Tibial artery (tissue), 4 donors: Measurements from ENCODE around the gene RBP5.
A peak's percentile ranks its signal among the peaks of the same experiment; 100 is the strongest.

Source experiments
- DNase-seq, 2 donors: peaks; one replicate each; pipeline ENCODE4 v3.0.0-alpha.2; 2019
- H3K27ac ChIP-seq, 2 donors: fragments of 200-600 bp; sonication (generic) in 1 of 2; 1 replicate in 1 of 2; 2 replicates in 1 of 2; pipeline ENCODE4 v1.5.1; 2018 to 2019; ENCODE audit warnings: mild to moderate bottlenecking in 1 of 2
- H3K27me3 ChIP-seq, 2 donors: fragments of 200-600 bp; sonication (generic) in 1 of 2; one replicate each; pipeline versions ENCODE4 v1.5.1 to v1.6.0; 2016 to 2019
- H3K36me3 ChIP-seq, 3 donors: fragments of 200-600 bp; sonication (generic) in 2 of 3; one replicate each; pipeline ENCODE4 v1.5.1; 2016 to 2019; ENCODE audit warnings: mild to moderate bottlenecking in 2 of 3
- H3K4me1 ChIP-seq, 4 donors: fragments of 200-600 bp; sonication (generic) in 2 of 4; 1 replicate in 3 of 4; 2 replicates in 1 of 4; pipeline ENCODE4 v1.5.1; 2016 to 2019
- H3K4me3 ChIP-seq, 2 donors: fragments of 200-600 bp; sonication (generic) in 1 of 2; 1 replicate in 1 of 2; 2 replicates in 1 of 2; pipeline ENCODE4 v1.5.1; 2018 to 2019; ENCODE audit warnings: mild to moderate bottlenecking in 2 of 2
- H3K9me3 ChIP-seq, 3 donors: fragments of 200-600 bp; sonication (generic) in 1 of 3; one replicate each; pipeline ENCODE4 v1.5.1; 2016 to 2019
- intact Hi-C: fragments of 100-400 bp; cut with DNase I; formaldehyde crosslinking; loops from one replicate; pipeline ENCODE4 v1.15.0; 2023; ENCODE audit warnings: low total_unique reads
- TF ChIP-seq, protein P1 (sequence below), 2 experiments: fragments of 200-600 bp in 1 of 2; fragments of 450-650 bp in 1 of 2; IDR thresholded peaks; one replicate each; pipeline ENCODE4 v1.5.1; 2017 to 2019; ENCODE audit warnings: antibody characterized with exemption in 2 of 2, mild to moderate bottlenecking in 1 of 2, moderate library complexity in 1 of 2

Gene RBP5

DNA sequence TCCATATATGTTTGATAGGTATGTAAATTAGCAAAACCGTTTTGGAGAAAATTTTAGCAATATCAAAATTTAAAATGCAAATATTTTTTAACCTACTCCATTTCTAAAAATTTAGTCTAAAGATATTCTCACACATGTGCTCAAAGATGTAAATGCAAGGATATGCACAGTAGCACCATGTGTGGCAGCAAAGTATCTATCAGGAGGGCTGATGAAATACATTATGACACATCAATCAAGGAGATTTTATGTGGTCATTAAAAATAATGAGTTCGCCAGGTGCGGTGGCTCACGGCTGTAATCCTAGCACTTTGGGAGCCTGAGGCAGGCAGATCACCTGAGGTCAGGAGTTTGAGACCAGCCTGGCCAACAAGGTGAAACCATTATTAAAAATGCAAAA lies 28.4 kb downstream of the RBP5 start:
- Histone ChIP-seq H3K9me3 (no peaks in the 10 kb centered on the region), H3K27me3 (no peaks in the 10 kb centered on the region), H3K4me1 (peaks cover 0 to 3% (median 0%) of the 10 kb centered on the region in 4 donors), H3K4me3 (no peak overlapping the region), H3K27ac (no peak overlapping the region), H3K36me3 (peaks cover 10 to 57% (median 12%) of the 10 kb centered on the region in 3 donors)
- DNase-seq: peak in 1 of 2 donors; percentile 6
- intact Hi-C loops: no loop called here
- TF ChIP-seq, protein P1, sequence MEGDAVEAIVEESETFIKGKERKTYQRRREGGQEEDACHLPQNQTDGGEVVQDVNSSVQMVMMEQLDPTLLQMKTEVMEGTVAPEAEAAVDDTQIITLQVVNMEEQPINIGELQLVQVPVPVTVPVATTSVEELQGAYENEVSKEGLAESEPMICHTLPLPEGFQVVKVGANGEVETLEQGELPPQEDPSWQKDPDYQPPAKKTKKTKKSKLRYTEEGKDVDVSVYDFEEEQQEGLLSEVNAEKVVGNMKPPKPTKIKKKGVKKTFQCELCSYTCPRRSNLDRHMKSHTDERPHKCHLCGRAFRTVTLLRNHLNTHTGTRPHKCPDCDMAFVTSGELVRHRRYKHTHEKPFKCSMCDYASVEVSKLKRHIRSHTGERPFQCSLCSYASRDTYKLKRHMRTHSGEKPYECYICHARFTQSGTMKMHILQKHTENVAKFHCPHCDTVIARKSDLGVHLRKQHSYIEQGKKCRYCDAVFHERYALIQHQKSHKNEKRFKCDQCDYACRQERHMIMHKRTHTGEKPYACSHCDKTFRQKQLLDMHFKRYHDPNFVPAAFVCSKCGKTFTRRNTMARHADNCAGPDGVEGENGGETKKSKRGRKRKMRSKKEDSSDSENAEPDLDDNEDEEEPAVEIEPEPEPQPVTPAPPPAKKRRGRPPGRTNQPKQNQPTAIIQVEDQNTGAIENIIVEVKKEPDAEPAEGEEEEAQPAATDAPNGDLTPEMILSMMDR (IDR thresholded peaks at IDR 0.05): no peak

DNA sequence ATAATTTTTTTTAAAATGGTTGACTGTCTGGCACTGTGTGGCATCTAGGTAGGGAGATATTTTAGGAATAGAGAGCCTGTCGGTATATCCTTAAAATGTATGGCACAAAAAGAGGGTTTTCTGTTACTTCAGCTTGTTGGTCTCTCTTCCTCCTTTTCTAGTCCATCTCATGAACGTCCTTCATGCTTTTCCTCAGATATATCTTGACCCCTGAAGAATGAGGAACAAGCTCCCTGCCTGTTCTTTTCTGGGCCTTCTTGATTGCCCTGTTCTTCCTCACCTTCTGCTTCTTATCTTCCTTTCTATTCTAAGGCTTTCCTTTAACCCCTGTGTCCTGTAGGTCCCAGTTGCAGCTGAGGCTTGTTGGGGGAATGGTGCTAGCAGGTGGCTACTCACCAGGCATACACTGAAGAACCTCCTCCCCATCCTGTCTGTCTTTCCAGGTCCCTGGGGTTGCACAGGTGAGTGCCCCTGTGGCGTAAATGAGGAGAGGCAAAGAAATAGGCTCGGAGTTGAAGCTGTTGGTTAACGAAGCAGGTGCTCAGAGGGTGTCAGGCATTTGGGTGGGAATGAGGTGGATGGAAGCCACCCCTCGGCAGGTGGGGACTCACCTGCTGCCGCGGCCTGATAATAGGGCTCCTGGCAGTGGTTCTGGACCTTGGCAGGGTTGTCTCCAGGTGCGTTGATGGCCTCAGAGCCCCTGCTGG lies 29.2 kb downstream of the RBP5 start:
- H3K9me3 ChIP-seq: no peaks in the 10 kb centered on the region
- H3K36me3 ChIP-seq: peaks cover 9 to 55% (median 12%) of the 10 kb centered on the region in 3 donors
- H3K27ac ChIP-seq: no peak overlapping the region
- DNase-seq: peak; percentile 19 to 58
- TF ChIP-seq, protein P1 (IDR thresholded peaks at IDR 0.05): no peak
- no peaks in the 10 kb centered on the region for H3K27me3 ChIP-seq
- H3K4me1 ChIP-seq: peaks cover 0 to 3% (median 0%) of the 10 kb centered on the region in 4 donors
- intact Hi-C loops: no loop called here
- H3K4me3 ChIP-seq: no peak overlapping the region

DNA sequence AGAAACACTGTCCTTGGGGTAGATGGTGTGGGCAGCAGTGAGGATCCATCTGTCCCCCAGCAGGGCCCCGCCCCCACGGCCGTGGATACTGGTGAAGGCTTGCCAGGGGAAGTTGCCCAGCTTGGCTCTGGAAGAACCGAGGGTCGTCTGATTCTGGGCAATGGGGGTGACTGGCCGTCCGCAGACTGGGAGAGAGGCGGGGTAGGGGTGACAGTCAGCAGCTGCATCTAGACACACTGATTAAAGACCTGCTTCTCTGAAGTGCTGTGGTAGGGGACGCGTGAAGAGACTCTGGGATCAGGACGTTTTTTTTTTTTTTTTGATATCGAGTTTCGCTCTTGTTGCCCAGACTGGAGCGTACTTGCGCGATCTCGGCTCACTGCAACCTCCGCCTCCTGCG lies 31.7 kb downstream of the RBP5 start:
- TF ChIP-seq, protein P1 (IDR thresholded peaks at IDR 0.05): no peak
- DNase-seq: no peak
- Histone ChIP-seq H3K27ac (no peak overlapping the region), H3K27me3 (no peaks in the 10 kb centered on the region), H3K9me3 (no peaks in the 10 kb centered on the region), H3K4me1 (peaks cover 0 to 19% (median 15%) of the 10 kb centered on the region in 4 donors), H3K36me3 (peaks cover 0 to 36% (median 12%) of the 10 kb centered on the region in 3 donors), H3K4me3 (no peak overlapping the region)
- intact Hi-C loops: no loop called here

DNA sequence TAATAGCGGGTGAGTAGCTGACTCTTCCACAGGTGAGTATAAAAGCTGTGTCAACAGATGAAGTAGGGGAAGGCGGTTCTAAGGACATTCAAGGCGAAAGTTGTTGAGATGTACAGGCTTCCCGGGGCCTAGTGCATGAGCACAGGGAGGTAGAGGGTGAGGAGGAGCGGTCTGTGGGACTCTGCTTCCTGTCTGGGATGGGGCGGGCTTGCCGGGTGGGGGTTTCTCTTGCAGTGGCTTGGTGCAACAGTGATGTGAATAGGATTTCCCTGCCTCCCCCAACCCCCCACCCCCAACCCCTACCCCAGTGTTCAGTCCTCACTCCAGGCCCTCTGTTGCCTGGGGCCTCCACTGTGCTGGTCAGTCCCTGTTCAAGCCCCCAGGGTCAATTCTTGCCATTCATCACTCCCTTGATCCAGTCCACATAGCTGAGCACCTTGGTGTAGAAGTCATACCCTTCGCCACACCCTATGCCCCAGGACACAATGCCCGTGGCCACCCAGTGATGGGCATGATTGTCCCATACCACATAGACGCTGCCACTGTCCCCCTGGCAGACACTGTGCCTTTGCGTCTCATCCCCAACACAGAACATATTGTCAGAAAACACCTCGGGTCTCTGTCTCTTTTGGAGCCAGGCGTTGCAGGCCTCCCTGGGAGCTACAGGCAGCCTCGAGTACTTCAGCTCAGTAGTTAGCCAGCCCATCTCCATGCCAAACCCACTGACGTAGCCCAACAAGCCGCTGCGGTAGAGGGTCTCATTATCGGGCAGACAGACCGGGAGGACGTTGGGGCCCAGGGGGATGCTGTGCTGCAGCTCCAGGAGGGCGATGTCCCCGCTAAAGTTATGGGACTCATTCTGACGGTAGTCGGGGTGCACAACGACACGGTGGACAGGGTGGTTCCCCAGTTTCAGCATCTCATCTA lies 32.4 kb downstream of the RBP5 start:
- Histone ChIP-seq H3K27ac (no peak overlapping the region), H3K4me1 (peaks cover 0 to 23% (median 18%) of the 10 kb centered on the region in 4 donors), H3K27me3 (no peaks in the 10 kb centered on the region), H3K9me3 (no peaks in the 10 kb centered on the region), H3K4me3 (no peak overlapping the region), H3K36me3 (peaks cover 0 to 31% (median 12%) of the 10 kb centered on the region in 3 donors)
- intact Hi-C loops: no loop called here
- TF ChIP-seq, protein P1 (IDR thresholded peaks at IDR 0.05): no peak
- DNase-seq: peak in 1 of 2 donors; percentile 19

DNA sequence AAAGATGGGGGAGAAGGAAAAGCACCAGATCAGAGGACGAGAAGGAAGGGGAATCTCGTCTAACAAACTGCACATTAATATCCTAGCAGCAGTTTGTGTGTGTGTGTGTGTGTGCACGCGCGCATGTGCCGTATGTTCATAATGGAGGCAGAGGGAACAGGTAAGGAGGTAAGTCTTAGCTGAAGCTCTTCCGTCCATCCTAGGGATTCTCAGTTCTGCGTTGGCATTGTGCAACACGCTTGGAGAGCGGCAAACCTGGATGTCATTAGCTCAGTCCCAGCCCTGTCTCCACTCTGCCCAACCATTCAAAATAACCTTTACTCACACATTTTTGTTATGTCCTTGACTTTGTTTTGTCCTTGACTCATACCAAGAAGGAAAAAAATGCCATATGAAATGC lies 34.8 kb downstream of the RBP5 start:
- Histone ChIP-seq H3K4me3 (no peak overlapping the region), H3K4me1 (peaks cover 0 to 46% (median 38%) of the 10 kb centered on the region in 4 donors), H3K27ac (no peak overlapping the region), H3K9me3 (no peaks in the 10 kb centered on the region), H3K27me3 (no peaks in the 10 kb centered on the region), H3K36me3 (peaks cover 11 to 30% (median 16%) of the 10 kb centered on the region in 3 donors)
- DNase-seq: peak in 1 of 2 donors; percentile 59
- intact Hi-C loops: loop anchor here (2.0 to 5.0 kb wide), 2 partner anchors 33 to 883 kb away; partner anchors contain the start of gene C1S
- TF ChIP-seq, protein P1 (IDR thresholded peaks at IDR 0.05): no peak
